ENCODE data around the gene LYPLA2. TPM values are rescaled to one million over a fixed set of nuclear protein-coding genes. Genes with fewer than 3 reads are reported as not detected.
"Not testable (repeated sequence)": the region's sequence is repeated elsewhere in the genome, so short reads cannot be mapped to it uniquely, and the experiment has no call there.

The LYPLA2 gene
- total and polyA plus RNA-seq, 2 of the 8 experiments (the other 6 are each of a cell fraction or from before 2014, with no cell fraction given), result 138 to 211 TPM

DNA sequence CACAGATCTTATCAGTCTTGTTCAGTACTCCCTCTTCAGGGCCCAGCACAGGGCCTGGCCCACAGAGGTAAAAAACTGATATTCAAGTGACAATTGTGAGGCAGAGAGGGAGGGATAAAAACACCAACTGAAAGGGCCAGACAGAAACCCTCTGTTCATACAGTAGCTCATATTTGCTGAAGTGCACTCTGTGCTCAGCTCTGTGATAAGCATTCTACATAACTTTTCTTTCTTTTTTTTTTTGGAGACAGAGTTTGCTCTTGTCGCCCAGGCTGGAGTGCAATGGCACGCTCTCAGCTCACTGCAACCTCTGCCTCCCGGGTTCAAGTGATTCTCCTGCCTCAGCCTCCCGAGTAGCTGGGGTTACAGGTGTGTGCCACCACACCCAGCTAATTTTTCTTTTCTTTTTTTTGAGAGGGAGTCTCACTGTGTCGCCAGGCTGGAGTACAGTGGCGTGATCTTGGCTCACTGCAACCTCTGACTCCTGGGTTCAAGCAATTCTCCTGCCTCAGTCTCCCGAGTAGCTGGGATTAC, 11.9 kb downstream of the LYPLA2 start:
- not testable (repeated sequence) for H3K36me3 ChIP-seq (ENCODE audit: control insufficient read depth in 2 of 4, insufficient read depth in 4 of 4, low read length in 3 of 4); H2AK5ac ChIP-seq (ENCODE audit: low read depth, low read length); H4K20me1 ChIP-seq (replicated peaks in 1 of 2; ENCODE audit: control insufficient read depth in 1 of 2, insufficient read depth in 2 of 2, low read length in 2 of 2); H3K27ac ChIP-seq (ENCODE audit: low read depth, low read length); H3K9ac ChIP-seq (replicated peaks in 1 of 4; ENCODE audit: extremely low read depth in 1 of 4, low read depth in 3 of 4, low read length in 3 of 4); H4K91ac ChIP-seq (replicated peaks; ENCODE audit: insufficient read length, low read length); H2BK15ac ChIP-seq (ENCODE audit: low read length); H3K4ac ChIP-seq (replicated peaks; ENCODE audit: insufficient read length, low read depth, low read length); H3K79me2 ChIP-seq (ENCODE audit: control insufficient read depth in 1 of 2, insufficient read depth in 2 of 2, low read length in 2 of 2); H3K4me2 ChIP-seq (ENCODE audit: insufficient read depth in 1 of 2, low read depth in 2 of 2, low read length in 2 of 2); H3K18ac ChIP-seq (ENCODE audit: extremely low read depth, low read length); H3K4me3 ChIP-seq (ENCODE audit: extremely low read depth in 1 of 4, insufficient read depth in 2 of 4, low read depth in 3 of 4, low read length in 4 of 4); H3K14ac ChIP-seq (ENCODE audit: insufficient read length); H3K79me1 ChIP-seq (ENCODE audit: low read depth, low read length); H2BK12ac ChIP-seq (ENCODE audit: low read depth, low read length); H2AFZ ChIP-seq (ENCODE audit: low read length); H3K27me3 ChIP-seq (replicated peaks in 1 of 4; ENCODE audit: control insufficient read depth in 3 of 4, extremely low read depth in 1 of 4, insufficient read depth in 3 of 4, low read length in 3 of 4); H3K23ac ChIP-seq (ENCODE audit: insufficient read length); H2BK5ac ChIP-seq (ENCODE audit: low read depth, low read length); H2BK20ac ChIP-seq (ENCODE audit: low read length); H4K5ac ChIP-seq (ENCODE audit: insufficient read length, low read depth, low read length); DNase-seq (ENCODE audit: low read depth in 1 of 2, low spot score in 2 of 2); H4K8ac ChIP-seq (ENCODE audit: extremely low read depth, insufficient read depth, low read length); FAIRE-seq; H3K56ac ChIP-seq (replicated peaks; ENCODE audit: insufficient read length, low read depth, low read length); H2BK120ac ChIP-seq (replicated peaks; ENCODE audit: low read depth, low read length); H3K9me3 ChIP-seq (ENCODE audit: insufficient read depth in 2 of 2, low read depth in 1 of 2, low read length in 1 of 2)
- POLR2A ChIA-PET (ENCODE audit: partially characterized antibody), result interaction anchor here (0.6 to 16.2 kb wide), 8 partner anchors 11 to 114 kb away, joined by 3 to 192 read pairs (median 5); partner anchors contain the start of genes LYPLA2, PITHD1 and RPL11
- CTCF ChIA-PET (ENCODE audit: partially characterized antibody), result interaction anchor here (0.8 to 5.3 kb wide), 5 partner anchors 8 to 351 kb away, joined by 3 to 66 read pairs (median 4); partner anchors contain the start of gene LYPLA2
- WGBS, 2 experiments (ENCODE audit: extremely low coverage in 1 of 2, insufficient coverage in 1 of 2, insufficient read length in 1 of 2, insufficient replicate concordance in 2 of 2, low coverage in 1 of 2, low lambda C conversion rate in 2 of 2, missing lambda C conversion rate in 1 of 2), result 95% methylated on average over 7 of the region's 7 CpGs; no CpG with 5 or more reads in 1 of the 2 experiments
- Histone ChIP-seq H3K23me2 (ENCODE audit: low read depth, low read length) (peaks cover 16% of the 10 kb centered on the region), H3K4me1 (replicated peaks in 1 of 4; ENCODE audit: control insufficient read depth in 3 of 4, insufficient read depth in 4 of 4, low read length in 3 of 4) (peaks cover 0 to 12% (median 9%) of the 10 kb centered on the region in 4 experiments; a peak in 5 of 7 replicates)

Measured in H1 (cell line).